DND-41 (cell line): ENCODE data around the gene TRIM46.

Experiments used
- CTCF ChIP-seq: IDR thresholded peaks from 2 replicates; pipeline ENCODE4 v1.5.1; 2012; ENCODE audit warnings: borderline replicate concordance, low read length, moderate library complexity, mild to moderate bottlenecking; ENCODE audit not compliant: poor library complexity, severe bottlenecking; ENCODE audit errors: extremely low read depth
- EZH2 ChIP-seq: IDR thresholded peaks from 3 replicates; pipeline ENCODE4 v1.6.1; 2012; ENCODE audit warnings: borderline replicate concordance, low read depth, mild to moderate bottlenecking, moderate library complexity, low read length, inconsistent platforms; ENCODE audit not compliant: severe bottlenecking

- peak; percentile 1 for TF ChIP-seq CTCF
- no peak for TF ChIP-seq EZH2
Observed at GRCh38 chr1:155209312-155209721, 35.7 kb downstream of the TRIM46 start.
